ENCODE measurements around the gene PRR15L.

Gene PRR15L

DNA sequence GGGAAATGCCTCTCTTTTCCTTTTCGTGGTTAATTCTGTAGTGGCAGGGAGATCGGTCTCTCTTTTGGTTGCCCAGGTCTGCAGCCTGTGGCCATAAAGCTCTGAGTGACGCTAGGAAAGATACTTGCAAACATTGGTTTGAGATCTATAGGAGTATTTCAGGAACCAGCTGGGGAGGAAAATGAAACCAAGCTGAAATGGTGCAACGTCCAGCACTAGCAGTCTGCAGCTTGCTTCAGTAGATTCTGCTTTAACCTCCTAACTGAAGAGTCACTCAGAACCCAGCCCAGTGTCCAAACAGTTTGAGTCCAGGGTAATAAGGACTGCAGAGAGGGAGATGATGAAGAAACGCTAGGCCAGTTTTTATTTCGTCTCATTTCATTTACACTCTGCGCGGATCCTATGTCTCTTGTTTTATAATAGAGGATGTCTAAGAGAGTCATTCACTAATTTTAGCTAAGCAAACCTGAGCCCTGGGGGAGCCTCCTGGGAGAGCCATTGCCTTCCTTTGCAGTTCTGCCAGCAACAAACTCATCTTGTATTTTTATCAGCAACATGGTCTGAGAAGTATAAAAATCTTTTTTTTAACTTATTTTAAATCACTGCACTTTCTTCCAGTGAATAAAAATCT lies 49.6 kb downstream of the PRR15L start:
- Histone ChIP-seq H3K27me3 (replicated peaks; ENCODE audit: control insufficient read depth, insufficient read depth, low read length) (no peaks in the 10 kb centered on the region), H3K36me3 (ENCODE audit: control insufficient read depth, insufficient read depth, low read length) (peaks cover 4% of the 10 kb centered on the region), H3K4me3 (replicated peaks; ENCODE audit: low read depth, low read length) (no peak overlapping the region)
- DNase-seq (ENCODE audit: extremely low read depth, insufficient read length), result no peak
- TF ChIP-seq CTCF (IDR thresholded peaks at IDR 0.05; ENCODE audit: insufficient read depth, low read length, poor library complexity, severe bottlenecking), result no peak

DNA sequence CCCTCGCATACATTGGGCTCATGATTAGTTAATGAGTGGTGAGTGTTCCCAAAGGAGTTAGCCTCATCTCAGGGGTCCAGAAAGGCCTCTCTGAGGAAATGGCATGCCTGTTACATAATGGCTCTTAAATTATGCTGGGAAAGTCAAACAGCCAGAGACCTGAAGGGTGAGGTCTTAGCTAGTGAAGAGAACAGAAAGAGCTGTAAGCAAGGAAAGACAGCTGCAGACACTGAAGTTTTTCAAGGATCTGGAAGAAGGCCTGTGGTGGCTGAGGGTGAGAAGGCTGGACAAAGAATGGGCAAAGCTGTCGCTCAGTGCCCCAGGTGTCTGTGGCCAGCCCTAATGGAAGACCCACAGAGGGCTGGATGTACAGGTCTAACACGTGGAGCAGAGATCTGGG lies 51.2 kb downstream of the PRR15L start:
- TF ChIP-seq CTCF (IDR thresholded peaks at IDR 0.05; ENCODE audit: insufficient read depth, low read length, poor library complexity, severe bottlenecking), result no peak
- no peak overlapping the region for H3K4me3 ChIP-seq (replicated peaks; ENCODE audit: low read depth, low read length)
- no peak for DNase-seq (ENCODE audit: extremely low read depth, insufficient read length)
- H3K36me3 ChIP-seq (ENCODE audit: control insufficient read depth, insufficient read depth, low read length), result peaks cover 5% of the 10 kb centered on the region
- no peaks in the 10 kb centered on the region for H3K27me3 ChIP-seq (replicated peaks; ENCODE audit: control insufficient read depth, insufficient read depth, low read length)

- no peak overlapping the region for H3K4me3 ChIP-seq (replicated peaks; ENCODE audit: low read depth, low read length)
- TF ChIP-seq CTCF (IDR thresholded peaks at IDR 0.05; ENCODE audit: insufficient read depth, low read length, poor library complexity, severe bottlenecking), result no peak
- no peak for DNase-seq (ENCODE audit: extremely low read depth, insufficient read length)
- no peaks in the 10 kb centered on the region for H3K27me3 ChIP-seq (replicated peaks; ENCODE audit: control insufficient read depth, insufficient read depth, low read length)
- H3K36me3 ChIP-seq (ENCODE audit: control insufficient read depth, insufficient read depth, low read length), result peaks cover 7% of the 10 kb centered on the region
These were observed 52.4 kb downstream of the PRR15L start for GRCh38 chr17:47905221-47905733.

DNA sequence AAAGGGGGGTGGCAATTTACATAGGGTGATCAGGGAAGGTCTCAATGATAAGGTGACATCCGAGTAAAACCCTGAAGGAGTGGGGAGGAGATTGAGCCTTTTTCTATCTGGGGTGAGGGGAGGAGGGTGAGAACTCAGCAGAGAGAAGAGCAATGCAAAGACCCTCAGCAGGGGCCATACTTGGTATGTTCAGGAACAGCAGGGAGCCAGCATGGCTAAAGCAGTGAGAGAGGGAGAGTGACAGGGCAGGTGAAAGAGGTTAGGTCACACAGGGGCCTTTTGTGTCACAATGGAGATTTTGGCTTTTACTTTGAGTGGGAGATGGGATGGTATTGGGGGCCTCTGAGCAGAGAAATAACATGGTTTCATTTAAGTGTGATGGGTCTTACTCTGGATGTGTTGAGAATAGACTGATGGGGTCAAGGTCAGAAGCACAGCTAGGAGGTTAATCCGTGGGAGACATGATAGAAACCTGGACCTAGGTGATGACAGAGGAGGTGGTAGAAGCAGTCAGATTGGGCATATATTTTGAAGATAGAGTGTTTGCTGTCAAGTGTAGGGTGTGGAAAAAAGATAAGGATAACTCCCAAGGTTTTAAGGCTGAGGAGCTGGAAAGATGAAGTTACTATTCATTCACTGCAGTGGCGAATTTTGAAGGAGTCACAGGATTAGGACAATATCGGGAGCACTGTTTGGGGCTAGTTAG lies 55.5 kb downstream of the PRR15L start:
- H3K4me3 ChIP-seq (replicated peaks; ENCODE audit: low read depth, low read length), result no peak overlapping the region
- H3K36me3 ChIP-seq (ENCODE audit: control insufficient read depth, insufficient read depth, low read length), result peaks cover 11% of the 10 kb centered on the region
- no peaks in the 10 kb centered on the region for H3K27me3 ChIP-seq (replicated peaks; ENCODE audit: control insufficient read depth, insufficient read depth, low read length)
- no peak for DNase-seq (ENCODE audit: extremely low read depth, insufficient read length)
- no peak for TF ChIP-seq CTCF (IDR thresholded peaks at IDR 0.05; ENCODE audit: insufficient read depth, low read length, poor library complexity, severe bottlenecking)
